Heart right ventricle (tissue), 16 donors: Measurements from ENCODE around the gene TCEAL1. TPM values are rescaled to one million over a fixed set of nuclear protein-coding genes. Genes with fewer than 3 reads are reported as not detected.
"Not testable (repeated sequence)": the region's sequence is repeated elsewhere in the genome, so short reads cannot be mapped to it uniquely, and the experiment has no call there.

Experiments
- ATAC-seq, 8 donors: fragments of 200-7000 bp; cut with Tn5 transposase; one replicate each; pipeline ENCODE4 v1.9.1; 2020; ENCODE audit warnings: mild to moderate bottlenecking in 8 of 8, moderate library complexity in 8 of 8, moderate number of reproducible peaks in 1 of 8
- DNase-seq, 2 donors: peaks; one replicate each; pipeline ENCODE4 v3.0.0-alpha.2; 2020
- H3K27ac ChIP-seq, 10 donors: fragments of 200-600 bp; sonication (generic) in 2 of 10; one replicate each; pipeline versions ENCODE4 v1.5.0 to v1.8.0; 2020 to 2022; ENCODE audit warnings: mild to moderate bottlenecking in 3 of 10
- H3K27me3 ChIP-seq, 7 donors: fragments of 200-600 bp; one replicate each; pipeline ENCODE4 v1.8.0; 2021 to 2022; ENCODE audit warnings: mild to moderate bottlenecking in 2 of 7
- H3K36me3 ChIP-seq, 9 donors: fragments of 200-600 bp; sonication (generic) in 1 of 9; one replicate each; pipeline versions ENCODE4 v1.5.0 to v1.8.0; 2020 to 2022; ENCODE audit warnings: mild to moderate bottlenecking in 2 of 9
- H3K4me1 ChIP-seq, 9 donors: fragments of 200-600 bp; sonication (generic) in 1 of 9; one replicate each; pipeline versions ENCODE4 v1.5.0 to v1.8.0; 2020 to 2022; ENCODE audit warnings: mild to moderate bottlenecking in 4 of 9
- H3K4me3 ChIP-seq, 10 donors: fragments of 200-600 bp; sonication (generic) in 2 of 10; one replicate each; pipeline versions ENCODE4 v1.5.0 to v1.8.0; 2020 to 2022; ENCODE audit warnings: mild to moderate bottlenecking in 7 of 10, moderate library complexity in 2 of 10
- H3K9me3 ChIP-seq, 11 donors: fragments of 200-600 bp in 10 of 11; sonication (generic) in 2 of 11; one replicate each; pipeline versions ENCODE4 v1.5.0 to v1.8.0; 2013 to 2022; ENCODE audit warnings: mild to moderate bottlenecking in 2 of 11, control low read depth in 1 of 11, moderate library complexity in 1 of 11
- WGBS, 2 donors: extraction: QIAGEN DNeasy Blood & Tissue Kit; methylation state at CpG; one replicate each; pipeline ENCODE4 v1.1.7; 2013; ENCODE audit warnings: inconsistent platforms in 1 of 2; 5-methylcytosine and 5-hydroxymethylcytosine counted together
- intact Hi-C, 10 donors: fragments of 100-400 bp; cut with DNase I; formaldehyde crosslinking; loops; one replicate each; pipeline versions ENCODE4 v1.11.1 to v1.14.2; 2022
- polyA plus RNA-seq, 2 donors: library from polyadenylated mRNA; stranded (reverse); fragments of 200-250 nt; gene quantifications; one replicate each; pipeline ENCODE4 v1.2.3, GENCODE V29; 2013
- total RNA-seq, 10 donors: library from RNA; stranded (reverse); fragmentation: NEBNext Ultra II Directional in 3 of 10; extraction: Animal tissue kit (Norgen Biotek cat#: 25700) in 3 of 10; gene quantifications; one replicate each; pipeline versions ENCODE4 v1.2.1 to v1.2.4, GENCODE V29; 2021 to 2023
- TF ChIP-seq, protein P1 (sequence below), 9 donors: fragments of 200-600 bp; sonication (generic) in 2 of 9; IDR thresholded peaks; one replicate each; pipeline versions ENCODE4 v1.5.0 to v1.8.0; 2021 to 2022; ENCODE audit warnings: antibody characterized with exemption in 9 of 9, mild to moderate bottlenecking in 5 of 9, moderate library complexity in 1 of 9
- donor health status: Arrhythmogenic right ventricular cardiomyopathy.
- donor health status: ischemic (EF 13 %, LVEDD 7.1; RV severe dilation, severe dysfunction).
- donor health status: healthy with polysubstance abuse.
- donor health status: DM: no; HTN: yes; CAD: no.
- donor health status: DM: no; HTN: no; CAD: no.
- donor health status: ischemic (EF 25% LVEDD 6.9; RV normal size, moderate dysfunction).
- donor health status: ischemic (EF 25% LVEDD 5.7; RV mildly dilated, moderate dysfunction).
- donor health status: healthy.
- donor health status: DM: yes; HTN: yes; CAD: no.
- donor health status: Ischemic cardiomyopathy.
- donor health status: ischemic (EF 35%, LVEDD 5.7; RV mildly dilated, moderate dysfunction).
- donor health status: nonischemic (EF 11% LVEDD 7.7; RV severe dilation, severe dysfunction).
- donor health status: DM: yes; HTN: yes; CAD: no.
- donor health status: PGD.
- donor health status: ischemic (EF 29% LVEDD 5.4; RV normal size, mild dysfunction).
- donor health status: nonischemic (EF 23%, LVEDD 6.1; RV moderate dilation, normal function).

Gene TCEAL1
- total and polyA plus RNA-seq, 12 donors: 16.6 to 33.0 (median 21.6) TPM

DNA sequence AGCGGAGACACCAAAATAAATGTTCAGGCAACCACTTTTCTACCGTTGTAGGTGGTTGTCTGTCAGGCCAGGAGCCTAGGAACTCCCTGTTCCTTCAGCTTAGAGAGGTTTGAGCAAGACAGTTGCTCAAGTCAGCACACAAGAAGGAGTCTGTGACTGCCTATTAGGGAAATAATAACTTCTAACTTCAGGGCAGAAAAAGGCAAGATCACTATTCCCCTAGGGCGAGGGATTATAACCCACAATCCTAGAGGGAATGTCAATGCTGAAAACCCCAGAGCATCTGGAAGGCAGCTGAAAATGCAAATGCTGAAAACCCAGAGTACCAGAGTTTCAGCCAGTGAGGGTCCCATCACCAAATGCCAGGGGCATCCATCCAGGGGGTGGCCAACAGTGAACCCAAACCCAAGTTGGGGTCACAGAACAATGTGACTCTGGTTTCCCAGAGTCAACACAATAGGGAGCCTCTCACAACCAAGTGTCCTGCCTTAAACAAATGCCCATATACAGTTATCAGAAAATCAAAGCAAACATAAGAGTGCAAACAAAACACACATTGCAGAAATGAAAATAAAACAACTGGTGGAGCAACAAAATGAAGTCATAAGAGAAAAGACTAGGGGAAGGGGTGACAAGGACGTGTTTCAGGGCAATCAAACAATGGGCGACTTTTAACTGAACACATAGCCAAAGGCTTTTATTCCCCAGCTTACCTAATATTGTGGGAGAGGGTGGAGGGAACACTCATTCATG is 30.1 kb downstream of the TCEAL1 start:
- WGBS, 2 donors: 84 to 90% methylated on average over 5 of the region's 5 CpGs
- ATAC-seq (no peak), DNase-seq (no peak)
- no peak overlapping the region for H3K27ac ChIP-seq
- no peak overlapping the region for H3K4me3 ChIP-seq
- TF ChIP-seq, protein P1, sequence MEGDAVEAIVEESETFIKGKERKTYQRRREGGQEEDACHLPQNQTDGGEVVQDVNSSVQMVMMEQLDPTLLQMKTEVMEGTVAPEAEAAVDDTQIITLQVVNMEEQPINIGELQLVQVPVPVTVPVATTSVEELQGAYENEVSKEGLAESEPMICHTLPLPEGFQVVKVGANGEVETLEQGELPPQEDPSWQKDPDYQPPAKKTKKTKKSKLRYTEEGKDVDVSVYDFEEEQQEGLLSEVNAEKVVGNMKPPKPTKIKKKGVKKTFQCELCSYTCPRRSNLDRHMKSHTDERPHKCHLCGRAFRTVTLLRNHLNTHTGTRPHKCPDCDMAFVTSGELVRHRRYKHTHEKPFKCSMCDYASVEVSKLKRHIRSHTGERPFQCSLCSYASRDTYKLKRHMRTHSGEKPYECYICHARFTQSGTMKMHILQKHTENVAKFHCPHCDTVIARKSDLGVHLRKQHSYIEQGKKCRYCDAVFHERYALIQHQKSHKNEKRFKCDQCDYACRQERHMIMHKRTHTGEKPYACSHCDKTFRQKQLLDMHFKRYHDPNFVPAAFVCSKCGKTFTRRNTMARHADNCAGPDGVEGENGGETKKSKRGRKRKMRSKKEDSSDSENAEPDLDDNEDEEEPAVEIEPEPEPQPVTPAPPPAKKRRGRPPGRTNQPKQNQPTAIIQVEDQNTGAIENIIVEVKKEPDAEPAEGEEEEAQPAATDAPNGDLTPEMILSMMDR (IDR thresholded peaks at IDR 0.05): no peak
- H3K9me3 ChIP-seq: no peaks in the 10 kb centered on the region
- peaks cover 0 to 59% (median 0%) of the 10 kb centered on the region in 7 donors for H3K27me3 ChIP-seq
- H3K4me1 ChIP-seq: no peaks in the 10 kb centered on the region
- H3K36me3 ChIP-seq: no peaks in the 10 kb centered on the region
- intact Hi-C loops: no loop called here

DNA sequence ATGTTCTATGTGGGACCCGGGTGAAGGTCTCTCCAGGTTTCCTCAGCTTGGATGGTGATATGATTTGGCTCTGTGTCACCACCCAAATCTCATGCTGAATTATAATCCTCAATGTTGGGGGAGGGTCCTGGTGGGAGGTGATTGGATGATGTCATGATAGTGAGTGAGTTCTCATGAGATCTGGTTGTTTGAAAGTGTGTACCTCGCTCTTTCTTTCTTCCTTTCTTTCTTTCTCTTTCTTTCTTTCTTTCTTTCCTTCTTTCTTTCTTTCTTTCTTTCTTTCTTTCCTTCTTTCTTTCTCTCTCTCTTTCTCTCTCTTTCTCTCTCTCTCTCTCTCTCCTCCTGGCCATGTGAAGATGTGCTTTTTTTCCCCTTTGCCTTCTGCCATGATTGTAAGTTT is 30.7 kb downstream of the TCEAL1 start:
- not testable (repeated sequence) for H3K4me3 ChIP-seq, ATAC-seq

DNA sequence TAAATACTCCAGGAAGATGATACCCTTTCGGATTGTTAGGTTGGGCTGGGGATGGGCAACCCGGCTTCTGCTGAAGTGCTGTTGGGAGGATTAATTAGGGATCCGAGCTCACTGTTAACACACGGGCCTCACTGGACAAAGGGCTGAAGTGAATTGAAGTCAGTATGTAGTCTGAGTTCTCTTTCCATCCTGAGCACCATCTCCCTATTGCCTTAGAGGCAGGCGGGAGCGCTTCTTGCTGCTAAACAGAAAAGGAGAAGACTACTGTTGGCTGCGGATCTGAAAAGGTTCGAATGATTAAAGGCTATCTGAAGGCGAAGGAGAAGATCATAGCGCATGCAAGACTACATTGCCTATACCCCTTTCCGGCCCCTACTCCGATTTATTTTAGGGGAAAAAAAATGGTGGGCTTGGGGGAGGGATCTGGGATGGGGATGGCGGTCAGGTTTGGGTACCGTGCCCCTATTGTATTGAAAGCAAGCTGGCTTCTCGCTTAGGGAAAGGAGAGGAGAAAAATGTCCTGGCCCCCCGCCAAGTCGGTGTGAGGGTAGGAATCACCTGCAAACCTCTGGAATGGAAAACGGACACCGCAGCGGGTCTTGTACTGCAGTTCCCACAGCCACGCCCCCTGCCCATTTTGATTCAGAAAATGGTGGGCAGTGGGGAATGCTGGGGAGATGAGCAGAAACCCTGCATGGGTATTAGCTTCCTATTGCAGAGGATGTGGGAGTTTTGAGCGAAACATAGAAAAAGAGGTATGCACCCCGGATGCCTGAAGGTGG is 35.4 kb downstream of the TCEAL1 start:
- Histone ChIP-seq H3K36me3 (no peaks in the 10 kb centered on the region), H3K9me3 (no peaks in the 10 kb centered on the region), H3K4me3 (no peak overlapping the region), H3K27me3 (peaks cover 0 to 68% (median 0%) of the 10 kb centered on the region in 7 donors), H3K27ac (no peak overlapping the region), H3K4me1 (no peaks in the 10 kb centered on the region)
- TF ChIP-seq, protein P1 (IDR thresholded peaks at IDR 0.05): no peak
- DNase-seq (no peak), ATAC-seq (no peak)
- intact Hi-C loops: loop anchor here in 1 of 10 donors (10.0 kb wide), 1 partner anchor 329 kb away; the partner anchor contains the start of gene TCEAL7
- WGBS, 2 donors: 13 to 14% methylated on average over 22 to 23 of the region's 23 CpGs

More for the DNA sequence above, 30.7 kb downstream of the TCEAL1 start:
- H3K27ac ChIP-seq, H3K4me1 ChIP-seq, H3K9me3 ChIP-seq, intact Hi-C loops, H3K36me3 ChIP-seq, DNase-seq: not testable (repeated sequence)
- 91 to 92% methylated on average over 2 of the region's 2 CpGs for WGBS, 2 donors
- peaks cover 0 to 63% (median 0%) of the 10 kb centered on the region in 7 donors for H3K27me3 ChIP-seq

DNA sequence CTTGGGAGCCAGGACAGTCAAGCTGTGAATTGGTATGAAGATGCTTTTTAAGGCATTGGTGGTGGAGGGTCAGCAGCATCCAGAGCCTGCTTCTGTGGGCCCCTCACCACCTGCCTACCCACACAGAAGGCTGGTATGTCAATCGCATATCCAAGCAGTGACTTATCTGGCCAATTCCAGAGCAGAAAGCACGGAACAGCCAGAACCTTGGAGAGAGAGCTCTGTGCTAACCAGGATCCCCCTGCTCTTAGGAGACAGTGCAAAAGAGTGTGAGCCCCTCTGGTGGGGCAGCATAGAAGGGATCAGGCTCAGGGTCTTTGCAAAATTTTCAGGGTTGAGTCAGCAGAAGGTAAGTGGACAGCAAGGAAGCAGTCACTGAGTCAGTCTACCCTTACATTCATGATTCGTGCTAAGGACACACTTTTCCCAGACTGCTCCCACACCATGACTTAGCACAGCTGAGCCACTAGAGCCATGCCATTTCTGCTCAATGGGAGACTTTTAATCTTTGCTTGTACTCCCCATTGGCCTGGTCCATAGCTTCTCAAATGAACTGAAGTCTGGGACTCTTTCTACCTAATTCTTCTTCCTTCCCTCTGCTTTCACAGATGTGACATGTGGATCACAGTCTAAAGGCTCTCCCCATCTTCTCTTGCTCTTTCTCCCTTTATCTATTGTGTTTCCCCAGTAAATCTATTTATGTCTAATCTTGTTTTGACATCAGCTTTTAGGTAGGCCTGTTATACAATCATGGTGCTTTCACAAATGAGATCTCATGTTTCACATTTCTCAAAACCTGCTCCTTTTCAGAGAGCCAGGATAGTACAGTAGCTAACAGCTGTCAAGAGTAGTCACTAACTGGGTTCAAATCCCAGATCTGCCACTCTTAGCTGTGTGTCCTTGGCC is 37.7 kb downstream of the TCEAL1 start:
- no peak for DNase-seq

More for the DNA sequence above, 37.7 kb downstream of the TCEAL1 start:
- intact Hi-C loops: loop anchor here in 1 of 10 donors (10.0 kb wide), 1 partner anchor 332 kb away; the partner anchor contains the start of gene TCEAL7
- no peaks in the 10 kb centered on the region for H3K9me3 ChIP-seq
- 89 to 92% methylated on average over 3 of the region's 3 CpGs for WGBS, 2 donors
- no peak overlapping the region for H3K4me3 ChIP-seq
- H3K27me3 ChIP-seq: peaks cover 0 to 65% (median 0%) of the 10 kb centered on the region in 7 donors
- TF ChIP-seq, protein P1 (IDR thresholded peaks at IDR 0.05): no peak
- no peak overlapping the region for H3K27ac ChIP-seq
- no peaks in the 10 kb centered on the region for H3K36me3 ChIP-seq
- ATAC-seq: no peak
- no peaks in the 10 kb centered on the region for H3K4me1 ChIP-seq
